Neuronal stem cell (in vitro differentiated cells): Measurements from ENCODE around the gene ENTR1.

Experiments used
- DNase-seq: peaks from one replicate; pipeline ENCODE4 v3.0.0-alpha.2; 2013; ENCODE audit warnings: low spot score
- H2AFZ ChIP-seq: one replicate; pipeline ENCODE4 v1.6.1; 2013; ENCODE audit warnings: mild to moderate bottlenecking, low read length, inconsistent platforms
- H2AK5ac ChIP-seq: 2 replicates; pipeline ENCODE4 v1.6.1; 2013; ENCODE audit warnings: low read depth, mild to moderate bottlenecking, inconsistent platforms, low read length, moderate library complexity, mixed read lengths
- H2BK120ac ChIP-seq: 2 replicates; pipeline ENCODE4 v1.6.1; 2013; ENCODE audit warnings: low read depth, mild to moderate bottlenecking, inconsistent platforms, low read length, moderate library complexity, mixed read lengths
- H2BK12ac ChIP-seq: one replicate; pipeline ENCODE4 v1.6.1; 2013; ENCODE audit warnings: low read length, inconsistent platforms
- H2BK15ac ChIP-seq: 2 replicates; pipeline ENCODE4 v1.6.1; 2013; ENCODE audit warnings: mild to moderate bottlenecking, low read length, inconsistent platforms, mixed read lengths
- H2BK5ac ChIP-seq: one replicate; pipeline ENCODE4 v1.6.1; 2013; ENCODE audit warnings: inconsistent platforms, mild to moderate bottlenecking, low read length, moderate library complexity
- H3K14ac ChIP-seq: one replicate; pipeline ENCODE4 v1.6.1; 2013; ENCODE audit warnings: low read length, inconsistent platforms
- H3K18ac ChIP-seq: 2 replicates; pipeline ENCODE4 v1.6.1; 2013; ENCODE audit warnings: low read length, inconsistent platforms
- H3K23ac ChIP-seq: 2 replicates; pipeline ENCODE4 v1.6.1; 2013; ENCODE audit warnings: low read depth, mild to moderate bottlenecking, mixed read lengths, low read length, inconsistent platforms; ENCODE audit not compliant: poor library complexity
- H3K27ac ChIP-seq: replicated peaks from 3 replicates; pipeline ENCODE4 v1.5.1; 2013; ENCODE audit warnings: low read length, inconsistent platforms
- H3K27me3 ChIP-seq, 3 experiments: 2 replicates each; pipeline ENCODE4 v1.6.1; 2013; ENCODE audit warnings: low read length in 3 of 3, mild to moderate bottlenecking in 2 of 3, inconsistent platforms in 1 of 3, low read depth in 1 of 3, mixed read lengths in 1 of 3, moderate library complexity in 1 of 3; ENCODE audit not compliant: control insufficient read depth in 3 of 3, insufficient read depth in 3 of 3
- H3K36me3 ChIP-seq, 2 donors: replicated peaks in 1 of 2; 2 replicates each; pipeline ENCODE4 v1.6.1; 2013; ENCODE audit warnings: low read length in 2 of 2; ENCODE audit not compliant: control insufficient read depth in 2 of 2, insufficient read depth in 2 of 2
- H3K4ac ChIP-seq: 2 replicates; pipeline ENCODE4 v1.6.1; 2013; ENCODE audit warnings: inconsistent platforms, mild to moderate bottlenecking, low read length, moderate library complexity
- H3K4me1 ChIP-seq, 2 donors: 1 replicate in 1 of 2; 2 replicates in 1 of 2; pipeline ENCODE4 v1.6.1; 2013; ENCODE audit warnings: low read length in 2 of 2, low read depth in 1 of 2; ENCODE audit not compliant: control insufficient read depth in 2 of 2, insufficient read depth in 1 of 2
- H3K4me2 ChIP-seq: one replicate; pipeline ENCODE4 v1.6.1; 2013; ENCODE audit warnings: mild to moderate bottlenecking, low read length, inconsistent platforms; ENCODE audit not compliant: insufficient read depth, poor library complexity, severe bottlenecking
- H3K4me3 ChIP-seq, 2 donors: 2 replicates each; pipeline ENCODE4 v1.5.1; 2013; ENCODE audit warnings: low read length in 2 of 2, mild to moderate bottlenecking in 2 of 2, inconsistent platforms in 1 of 2, moderate library complexity in 1 of 2
- H3K79me1 ChIP-seq: one replicate; pipeline ENCODE4 v1.6.1; 2013; ENCODE audit warnings: low read depth, mild to moderate bottlenecking, inconsistent platforms, low read length, moderate library complexity
- H3K9ac ChIP-seq: one replicate; pipeline ENCODE4 v1.6.1; 2013; ENCODE audit warnings: mild to moderate bottlenecking, low read depth, low read length, inconsistent platforms; ENCODE audit not compliant: poor library complexity
- H3K9me3 ChIP-seq, 2 donors: replicated peaks in 1 of 2; 2 replicates each; pipeline versions ENCODE3 to v1.6.1; 2013; ENCODE audit warnings: low read length in 2 of 2, mild to moderate bottlenecking in 2 of 2, inconsistent platforms in 1 of 2, low read depth in 1 of 2, mixed read lengths in 1 of 2, moderate library complexity in 1 of 2; ENCODE audit not compliant: control insufficient read depth in 2 of 2, insufficient read depth in 1 of 2
- H4K8ac ChIP-seq: one replicate; pipeline ENCODE4 v1.6.1; 2013; ENCODE audit warnings: low read depth, mild to moderate bottlenecking, inconsistent platforms, low read length, moderate library complexity
- H4K91ac ChIP-seq: one replicate; pipeline ENCODE4 v1.6.1; 2013; ENCODE audit warnings: low read length, low read depth, mild to moderate bottlenecking, inconsistent platforms; ENCODE audit not compliant: poor library complexity
- WGBS, 2 donors: extraction: QIAGEN DNeasy Blood & Tissue Kit; methylation state at CpG; one replicate each; pipeline ENCODE4 v1.1.7; 2013; ENCODE audit warnings: missing lambda C conversion rate in 2 of 2, mixed read lengths in 1 of 2; ENCODE audit not compliant: insufficient read length in 2 of 2, insufficient replicate concordance in 1 of 2; ENCODE audit errors: extremely low coverage in 2 of 2; 5-methylcytosine and 5-hydroxymethylcytosine counted together

The ENTR1 gene

DNA sequence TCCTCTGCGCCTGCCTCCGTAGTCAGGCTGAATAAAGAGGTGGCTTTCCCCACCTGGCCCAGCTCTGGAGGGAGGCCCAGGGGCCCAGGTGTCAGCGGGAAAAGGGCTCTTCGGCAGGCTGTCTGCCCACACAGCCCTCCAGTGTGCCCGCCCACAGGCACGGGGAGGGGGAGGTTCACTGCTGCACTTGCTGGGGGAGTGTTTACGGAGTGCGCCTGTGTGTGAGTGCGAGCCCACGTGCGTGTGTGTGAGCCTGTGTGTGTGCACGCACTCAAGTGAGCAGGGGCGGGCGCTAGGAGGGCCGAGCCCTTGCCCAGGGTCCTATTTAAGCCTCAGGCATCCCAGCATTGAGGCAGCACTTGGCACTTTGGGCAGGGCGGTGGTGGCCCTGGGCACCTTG, 57.7 kb downstream of the ENTR1 start:
- Histone ChIP-seq H3K23ac (peak overlapping the region; percentile 91), H3K4me2 (no peak overlapping the region), H3K9me3 (no peaks in the 10 kb centered on the region), H4K91ac (no peak overlapping the region), H3K27me3 (no peaks in the 10 kb centered on the region), H3K79me1 (peaks cover 8% of the 10 kb centered on the region), H2BK12ac (peak overlapping the region; percentile 58), H3K4ac (no peak overlapping the region), H3K9ac (no peak overlapping the region), H3K4me1 (no peaks in the 10 kb centered on the region), H2AFZ (no peak overlapping the region), H2BK120ac (no peak overlapping the region), H3K36me3 (peaks cover 6 to 24% of the 10 kb centered on the region in 2 donors), H3K18ac (peak overlapping the region; percentile 38), H2BK15ac (no peak overlapping the region), H4K8ac (no peak overlapping the region), H3K27ac (no peak overlapping the region), H3K4me3 (no peak overlapping the region), H2BK5ac (no peak overlapping the region), H2AK5ac (no peak overlapping the region), H3K14ac (peak overlapping the region; percentile 89)
- no CpG with 5 or more reads among the region's 16 CpGs for WGBS, 2 donors
- DNase-seq, result no peak
